HK-2 (cell line): ENCODE results near the gene GPRIN3.
A peak's percentile ranks its signal among the peaks of the same experiment; 100 is the strongest.

Source experiments
- DNase-seq: peaks from one replicate; pipeline ENCODE4 v3.0.0-alpha.2; 2018; ENCODE audit not compliant: unreplicated experiment

Gene GPRIN3

DNA sequence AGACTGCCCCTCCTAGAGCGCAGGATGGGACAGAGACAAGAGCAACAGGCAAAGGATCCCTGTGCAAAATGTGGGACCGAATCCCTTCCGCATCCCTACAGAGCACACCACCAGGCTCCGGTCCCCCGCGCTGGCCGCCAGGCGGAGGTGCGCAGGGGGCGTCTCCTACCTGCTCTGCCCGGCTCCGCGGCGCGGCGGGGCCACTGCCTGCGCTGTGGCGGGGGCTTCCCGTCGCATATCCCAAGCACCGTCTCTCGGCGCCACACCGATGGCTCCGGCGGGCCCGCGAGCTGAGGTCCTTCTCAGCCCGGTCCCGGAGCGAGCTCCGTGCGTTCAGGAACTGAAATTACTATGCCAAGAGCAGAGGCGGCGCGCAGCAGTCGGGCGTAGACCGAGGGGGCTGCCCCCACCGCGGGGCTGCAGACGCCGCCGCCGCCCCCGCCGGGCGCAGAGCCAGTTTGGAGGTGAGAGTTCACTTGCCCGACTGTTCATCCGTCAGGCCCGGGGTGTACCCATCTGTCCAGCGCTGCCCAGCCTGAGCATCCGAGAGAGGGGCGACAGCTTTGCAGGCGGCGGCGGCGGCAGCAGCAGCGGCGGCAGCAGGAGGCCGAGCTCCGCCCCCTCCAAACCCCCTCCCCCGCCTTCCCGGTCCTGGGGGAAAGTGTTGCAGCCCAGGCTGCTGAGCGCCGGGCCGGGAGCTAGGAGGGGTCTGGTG lies at the start of gene GPRIN3:
TSS of gene GPRIN3 (minus strand) at position 355 of the 715 bp plus-strand sequence. CDS start 57,690 bp downstream, outside the sequence.
- peak; percentile 14 for DNase-seq

DNA sequence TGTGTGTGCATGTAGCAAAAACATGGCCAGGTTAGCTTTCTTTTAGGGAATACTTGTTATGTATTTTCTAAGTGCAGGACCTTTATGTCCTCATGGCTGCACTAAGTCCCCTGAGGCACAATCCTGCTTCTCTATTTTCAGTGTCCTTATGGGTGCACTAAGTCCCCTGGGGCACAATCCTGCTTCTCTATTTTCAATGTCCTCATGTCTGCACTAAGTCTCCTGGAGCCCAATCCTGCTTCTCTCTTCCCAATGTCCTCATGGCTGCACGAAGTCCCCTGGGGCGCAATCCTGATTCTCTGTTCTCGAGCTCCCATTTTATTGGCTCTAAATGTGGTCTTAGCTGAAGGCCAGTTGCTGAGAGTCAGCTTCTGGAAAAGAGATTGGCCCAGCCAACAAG lies 49.7 kb upstream of the GPRIN3 start:
- no peak for DNase-seq

DNA sequence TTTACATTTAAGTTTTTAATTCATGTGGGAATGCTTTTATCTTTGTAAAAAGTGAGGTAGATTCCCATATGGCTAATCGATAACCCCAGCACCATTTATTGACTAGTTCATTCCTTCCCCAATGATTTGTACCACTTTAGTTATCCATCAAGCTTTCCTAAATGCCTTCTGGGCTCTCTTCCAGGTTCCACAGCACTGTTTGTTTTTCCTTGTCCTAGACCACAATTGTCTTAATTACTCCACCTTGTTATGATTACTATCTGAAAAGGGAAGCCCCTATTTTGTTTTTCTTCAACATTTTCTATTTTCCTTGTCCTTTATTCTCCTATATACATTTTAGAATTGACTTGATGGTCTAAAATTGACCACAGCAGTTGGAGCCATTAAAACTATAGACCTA lies 48.5 kb upstream of the GPRIN3 start:
- no peak for DNase-seq

DNA sequence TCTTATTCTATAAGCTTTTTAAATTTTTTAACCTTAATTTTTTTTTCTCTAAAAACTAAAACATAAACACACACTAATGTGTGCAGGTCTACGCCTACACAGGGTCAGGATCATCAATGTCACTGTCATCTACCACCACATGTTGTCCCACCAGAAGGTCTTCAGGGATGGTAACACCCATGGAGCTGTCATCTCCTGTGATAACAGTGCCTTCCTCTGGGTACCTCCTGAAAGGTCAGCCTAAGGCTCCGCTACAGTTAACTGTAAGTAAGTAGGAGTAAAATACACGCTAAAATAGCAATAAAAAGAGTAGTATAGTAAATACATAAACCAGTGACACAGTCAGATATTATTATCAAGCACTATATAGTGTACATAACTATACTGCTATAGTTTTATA lies 45.9 kb upstream of the GPRIN3 start:
- no peak for DNase-seq

DNA sequence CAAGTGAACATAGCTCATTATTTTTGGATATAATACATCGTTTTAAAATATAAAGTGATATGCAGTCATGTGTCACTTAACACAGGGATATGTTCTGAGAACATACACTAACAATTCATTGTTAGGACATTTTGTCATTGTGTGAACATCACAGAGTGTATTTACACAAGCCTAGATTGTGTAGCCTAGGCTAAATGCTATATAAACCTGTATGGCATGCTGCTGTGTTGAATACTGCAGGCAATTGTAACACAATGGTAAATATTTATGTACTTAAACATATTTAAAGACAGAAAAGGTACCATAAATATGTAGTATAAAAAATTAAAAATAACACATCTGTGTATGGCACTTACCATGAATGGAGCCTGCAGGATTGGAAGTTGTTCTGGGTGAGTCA lies 44.9 kb upstream of the GPRIN3 start:
- DNase-seq, result no peak

DNA sequence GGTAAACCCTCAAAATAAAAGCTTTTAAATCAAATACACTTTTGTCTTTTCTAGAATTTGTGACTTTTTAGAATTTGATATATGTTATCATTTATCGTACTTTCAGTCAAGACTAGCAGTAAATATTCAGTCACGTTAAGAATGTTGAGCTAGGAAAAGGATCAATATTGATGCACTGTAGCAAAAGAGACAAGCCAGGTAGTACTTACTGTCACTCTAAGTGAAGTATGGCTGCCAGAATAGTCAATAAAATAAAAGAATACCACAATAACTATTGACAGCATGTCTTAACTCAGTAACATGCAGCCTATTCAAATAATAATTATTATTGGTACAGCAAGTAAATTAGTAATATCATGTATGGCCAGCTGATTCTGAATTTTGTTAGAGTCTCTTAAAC lies 43.6 kb upstream of the GPRIN3 start:
- no peak for DNase-seq

DNA sequence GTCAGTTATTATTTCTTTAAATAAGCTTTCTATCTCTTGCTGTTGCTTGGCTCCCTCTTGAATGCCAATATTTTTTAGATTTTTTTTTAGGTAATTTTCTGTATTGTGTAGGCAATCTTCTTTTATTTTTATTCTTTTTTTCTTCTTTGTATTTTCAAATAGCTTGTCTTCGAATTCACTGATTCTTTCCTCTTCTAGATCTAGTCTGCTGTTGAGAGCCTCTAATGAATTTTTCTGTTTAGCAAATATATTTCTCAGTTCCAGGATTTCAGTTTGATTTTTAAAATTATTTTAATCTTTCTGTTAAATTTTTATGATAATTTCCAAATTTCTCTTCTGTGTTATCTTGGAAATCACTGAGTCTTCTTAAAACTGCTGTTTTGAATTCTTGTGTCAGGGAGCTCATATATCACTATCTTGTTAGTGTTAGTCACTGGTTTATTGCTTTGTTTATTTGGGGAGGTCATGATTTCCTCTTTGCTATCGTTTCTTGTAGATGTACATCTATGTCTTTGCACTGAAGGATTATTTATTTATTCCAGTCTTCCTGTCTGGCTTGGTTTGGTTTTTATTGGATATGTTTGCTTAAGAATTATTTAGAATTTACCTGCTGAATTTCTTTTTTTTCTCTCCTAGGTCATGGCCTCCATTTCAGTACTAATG lies 39.9 kb upstream of the GPRIN3 start:
- DNase-seq, result no peak

DNA sequence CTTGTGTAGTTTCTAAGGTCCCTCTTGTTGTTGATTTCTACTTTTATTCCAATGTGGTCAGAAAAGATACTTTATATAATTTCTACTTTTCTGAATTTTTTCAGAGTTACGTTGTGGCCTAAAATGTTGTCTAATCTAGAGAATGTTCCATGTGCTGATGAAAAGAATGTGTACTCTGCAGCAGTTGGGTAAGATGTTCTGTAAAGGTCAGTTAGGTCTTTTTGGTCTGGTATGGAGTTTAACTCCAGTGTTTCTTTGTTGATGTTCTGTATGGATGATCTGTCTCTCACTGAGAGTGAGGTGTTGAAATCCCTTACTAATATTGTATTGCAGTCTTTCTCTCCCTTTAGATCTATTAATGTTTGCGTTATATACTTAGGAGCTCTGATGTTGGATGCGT lies 37.0 kb upstream of the GPRIN3 start:
- no peak for DNase-seq

DNA sequence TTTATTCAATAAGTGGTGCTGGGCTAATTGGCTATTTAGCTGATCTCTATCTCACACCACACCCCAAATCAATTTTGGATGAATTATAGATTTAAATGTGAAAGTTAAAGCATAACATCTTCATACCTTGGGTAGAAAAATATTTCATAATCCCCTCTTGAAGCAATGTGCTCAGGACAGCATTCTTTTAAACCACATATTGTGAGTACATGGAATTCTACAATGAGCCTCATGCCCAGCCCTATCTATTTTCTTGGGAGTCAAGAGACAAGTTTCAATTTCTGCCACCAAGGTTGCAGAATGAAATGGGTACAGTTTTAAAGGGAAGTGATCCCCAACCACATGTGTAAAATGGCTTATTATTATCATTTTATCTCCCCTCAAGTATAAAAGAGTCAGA lies 30.6 kb upstream of the GPRIN3 start:
- DNase-seq, result no peak

DNA sequence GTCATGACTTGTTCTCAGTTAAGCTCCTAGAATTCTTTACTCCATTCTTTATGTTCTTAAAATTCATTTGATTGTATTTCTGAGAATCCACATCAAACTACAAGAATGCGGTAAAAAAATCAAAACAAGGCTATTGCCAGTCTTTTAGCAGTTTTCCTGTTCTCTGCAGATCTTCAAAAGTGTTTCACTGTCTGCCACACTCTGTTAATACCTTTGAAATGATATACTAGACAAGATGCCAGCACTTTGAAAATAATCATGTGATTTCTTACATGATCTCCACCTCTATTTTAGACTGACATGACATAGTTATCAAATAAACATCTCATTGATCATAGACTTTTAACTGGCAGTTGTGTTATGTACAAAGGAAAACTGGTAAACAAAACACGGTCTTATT lies 30.1 kb upstream of the GPRIN3 start:
- DNase-seq, result no peak

DNA sequence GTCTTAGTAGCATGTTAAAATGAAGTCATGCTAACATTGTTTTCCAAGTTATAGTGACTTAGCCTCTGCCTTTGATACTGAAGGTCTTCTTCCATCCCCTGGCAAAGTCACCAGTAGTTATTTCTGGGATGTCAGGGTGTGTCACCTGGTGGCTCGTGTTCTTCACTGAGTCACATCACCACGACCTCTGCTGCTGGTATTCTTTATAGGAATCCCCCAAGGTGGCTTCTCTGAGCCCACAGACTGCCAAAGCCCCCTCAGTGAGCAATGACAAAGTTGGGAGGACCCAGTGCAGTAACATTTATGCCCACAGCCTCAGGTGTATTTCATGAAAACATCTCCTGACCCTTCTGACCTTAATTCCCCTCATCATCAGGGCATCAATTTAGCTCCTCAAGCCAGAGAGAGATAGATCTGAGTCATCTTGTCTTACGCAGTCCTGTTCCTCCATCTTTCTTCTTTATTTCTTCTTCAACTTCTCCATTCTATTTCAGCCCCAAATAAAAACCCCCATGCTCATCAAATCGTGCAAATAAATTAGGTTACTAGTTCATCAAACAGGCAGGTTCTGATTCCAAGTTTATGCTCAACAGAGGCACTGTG lies 29.3 kb upstream of the GPRIN3 start:
- no peak for DNase-seq

DNA sequence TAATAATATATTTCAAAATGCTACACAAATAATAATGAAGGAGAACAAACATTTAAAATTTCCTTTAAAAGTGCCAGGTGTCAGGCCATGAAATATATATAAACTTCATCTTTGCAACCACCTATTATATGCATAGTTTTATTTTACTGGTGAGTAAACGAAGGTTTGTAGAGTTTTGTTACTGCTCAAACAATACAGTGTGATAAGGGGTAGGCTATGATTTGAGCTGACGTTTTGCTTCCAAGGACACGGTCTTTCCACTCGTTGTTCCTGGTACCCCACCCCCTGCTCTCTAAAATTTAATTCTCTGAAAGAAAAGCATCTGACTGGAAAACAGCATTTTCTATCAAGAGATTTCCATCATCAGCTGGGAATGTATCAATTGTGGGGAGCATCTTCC lies 27.2 kb upstream of the GPRIN3 start:
- no peak for DNase-seq

DNA sequence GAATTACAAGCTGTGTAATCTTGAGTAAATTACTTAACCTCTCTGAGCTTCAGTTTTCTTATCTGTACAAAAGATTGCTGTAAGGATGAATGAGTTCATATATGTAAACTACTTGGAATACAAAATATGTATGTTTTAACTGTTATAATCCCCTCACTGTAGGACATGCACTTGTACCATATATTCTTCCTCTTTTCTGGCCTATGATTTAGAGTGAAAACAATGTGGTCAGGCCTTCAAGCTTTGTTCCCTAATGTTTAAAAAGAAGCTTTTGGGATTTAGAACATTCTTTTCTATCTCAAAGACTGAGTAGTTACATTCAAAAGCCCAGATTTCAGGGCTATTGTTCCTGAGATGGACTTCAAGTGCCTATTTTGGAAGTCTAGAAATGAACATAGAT lies 26.7 kb upstream of the GPRIN3 start:
- no peak for DNase-seq

DNA sequence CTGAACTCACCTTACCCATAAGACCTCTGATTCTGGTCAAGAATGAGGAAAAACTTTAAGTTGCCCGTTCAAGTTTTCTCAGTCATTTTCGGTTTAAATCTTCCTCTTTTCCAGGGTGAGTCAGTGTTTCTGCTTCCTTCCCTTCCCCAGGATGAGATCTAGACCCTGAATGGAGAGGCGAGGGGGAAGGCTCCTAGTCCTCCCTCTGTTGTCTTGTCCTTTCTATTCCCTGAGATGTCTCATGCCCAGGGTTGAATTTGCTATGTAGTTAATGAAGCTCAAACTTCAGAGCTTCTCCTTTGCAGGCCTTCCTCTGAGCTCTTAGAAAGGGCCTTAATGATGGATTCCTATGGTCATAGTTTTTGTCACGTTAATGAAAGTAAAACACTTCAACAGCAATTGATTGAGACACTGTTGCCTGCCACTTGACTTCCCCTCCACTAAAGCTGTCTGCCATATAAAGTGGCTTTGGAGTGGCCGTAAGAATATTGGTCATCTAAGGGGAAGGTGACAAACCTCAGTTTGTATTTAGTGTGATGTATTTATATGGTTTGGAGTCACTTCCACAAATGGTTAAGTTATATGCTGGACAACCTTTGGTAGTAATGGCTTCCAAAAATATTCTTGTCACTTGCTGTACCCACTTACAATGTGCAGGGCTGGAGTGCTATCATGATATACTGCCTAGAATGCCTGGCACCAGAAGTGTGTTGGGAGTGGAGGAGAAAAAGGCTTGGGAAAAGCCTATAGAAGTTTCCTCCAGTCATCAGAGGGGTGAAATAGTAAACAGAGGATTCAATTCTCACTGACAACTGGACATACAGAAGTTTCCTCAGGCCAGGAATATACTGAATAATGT lies 24.3 kb upstream of the GPRIN3 start:
- no peak for DNase-seq

DNA sequence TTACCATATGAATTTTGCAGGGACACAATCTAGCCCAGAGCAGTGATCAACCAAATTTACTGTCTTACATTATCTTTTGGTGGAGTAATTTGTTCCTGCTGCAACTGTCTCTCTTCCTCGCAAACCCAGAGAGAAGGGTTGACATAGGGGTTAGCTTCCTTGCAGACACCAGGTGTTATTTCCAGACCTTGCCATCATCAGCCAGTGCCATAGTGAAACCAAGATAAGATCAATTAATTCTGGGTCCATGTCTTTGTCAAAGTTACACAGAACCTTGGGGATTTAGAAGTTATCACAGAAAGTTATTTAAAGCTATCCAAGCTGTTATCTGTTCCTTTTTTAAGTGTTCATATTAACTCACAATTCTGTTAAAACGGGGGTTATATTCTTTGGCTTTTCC lies 23.6 kb upstream of the GPRIN3 start:
- DNase-seq, result no peak

DNA sequence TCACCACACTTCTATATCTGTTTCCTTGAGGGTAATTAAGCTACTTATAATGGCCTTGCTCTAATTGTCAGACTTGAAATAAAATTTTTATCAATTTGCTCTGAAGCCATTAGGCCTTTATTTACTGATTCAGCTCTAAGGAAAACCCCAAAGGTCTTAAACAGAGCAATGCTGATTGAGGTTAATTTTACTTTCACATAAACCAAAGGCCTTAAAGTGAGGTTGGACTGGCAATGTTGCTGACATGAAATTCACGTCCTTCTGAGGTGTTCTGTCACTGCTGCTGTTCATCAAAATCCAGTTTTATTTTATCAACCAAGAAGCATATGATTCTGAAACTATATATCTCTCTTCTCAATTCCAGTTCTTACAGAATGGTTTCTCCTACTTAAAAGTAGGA lies 21.7 kb upstream of the GPRIN3 start:
- no peak for DNase-seq

DNA sequence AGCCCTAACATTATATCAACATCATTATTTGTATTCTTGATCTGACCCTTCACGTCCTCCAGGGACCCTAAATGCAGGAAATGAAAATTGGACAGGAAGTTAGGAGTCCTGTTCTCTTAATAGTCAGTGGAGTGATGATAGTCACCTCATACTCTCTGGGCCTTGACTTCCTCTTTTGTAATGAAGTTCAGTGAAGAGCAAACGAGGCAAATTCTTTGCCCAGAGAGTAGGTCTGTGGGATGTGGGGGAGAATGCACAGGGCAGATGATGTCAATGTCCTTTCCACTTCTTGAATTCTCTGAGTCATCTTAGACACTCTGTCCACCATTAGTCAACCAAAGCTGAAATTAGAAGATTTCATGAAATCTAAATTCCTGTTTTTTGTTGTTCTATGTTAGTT lies 17.1 kb upstream of the GPRIN3 start:
- DNase-seq, result peak; percentile 13

DNA sequence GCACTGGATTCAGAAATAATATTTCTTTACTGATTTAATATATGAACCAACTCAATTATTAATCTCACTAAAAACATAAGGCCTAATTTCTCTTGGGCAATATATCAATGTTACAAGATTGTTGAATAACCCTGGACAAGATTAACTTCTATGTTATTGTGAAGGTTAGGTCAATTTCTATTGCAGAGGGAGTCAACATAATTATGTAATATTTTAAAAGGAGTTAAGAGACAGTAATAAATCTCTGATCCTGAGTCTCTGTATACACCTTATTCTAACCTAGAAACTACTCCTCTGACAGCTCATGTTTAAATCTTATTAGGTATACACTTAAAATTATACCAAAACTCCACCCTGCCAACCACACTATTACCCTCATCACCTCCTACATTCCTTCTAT lies 15.1 kb upstream of the GPRIN3 start:
- no peak for DNase-seq

DNA sequence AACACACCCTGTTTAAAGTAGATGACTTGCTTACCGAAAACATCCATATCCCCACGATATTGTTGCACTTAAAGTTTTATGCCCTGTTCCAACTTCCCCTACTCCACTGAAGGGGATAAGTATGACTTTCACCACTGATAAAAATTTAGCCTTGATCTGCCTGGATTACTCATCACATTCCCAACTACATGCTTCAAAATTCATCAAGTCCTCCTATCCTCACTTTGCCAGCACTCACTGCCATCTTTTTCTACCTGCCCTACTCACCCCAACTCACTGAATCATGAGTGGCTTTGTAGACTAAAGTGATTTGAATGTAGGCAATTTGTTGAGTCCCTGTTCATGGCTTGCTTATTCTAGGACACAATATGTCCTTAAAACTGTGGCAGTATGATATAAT lies 12.2 kb upstream of the GPRIN3 start:
- no peak for DNase-seq

DNA sequence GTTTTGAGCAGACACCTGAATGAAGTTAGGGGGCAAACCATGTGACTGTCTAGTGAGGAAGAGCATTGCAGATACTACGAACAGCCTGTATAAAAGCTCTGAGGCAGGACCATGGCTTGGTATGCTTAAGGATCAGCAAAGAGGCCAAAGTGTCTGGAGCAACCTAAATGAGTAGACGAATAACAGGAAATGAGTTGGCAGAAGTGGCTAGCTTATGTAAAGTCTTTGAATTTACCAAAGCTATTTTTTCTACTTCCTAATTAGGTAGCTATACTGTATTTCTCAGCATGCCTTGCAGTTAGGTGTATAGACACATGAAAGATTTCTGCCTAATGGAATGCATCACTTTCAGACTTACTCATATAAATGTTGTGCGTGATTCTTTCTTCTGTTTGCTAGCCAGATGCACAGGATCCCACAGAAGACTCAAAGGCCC lies 9.3 kb upstream of the GPRIN3 start:
- no peak for DNase-seq

DNA sequence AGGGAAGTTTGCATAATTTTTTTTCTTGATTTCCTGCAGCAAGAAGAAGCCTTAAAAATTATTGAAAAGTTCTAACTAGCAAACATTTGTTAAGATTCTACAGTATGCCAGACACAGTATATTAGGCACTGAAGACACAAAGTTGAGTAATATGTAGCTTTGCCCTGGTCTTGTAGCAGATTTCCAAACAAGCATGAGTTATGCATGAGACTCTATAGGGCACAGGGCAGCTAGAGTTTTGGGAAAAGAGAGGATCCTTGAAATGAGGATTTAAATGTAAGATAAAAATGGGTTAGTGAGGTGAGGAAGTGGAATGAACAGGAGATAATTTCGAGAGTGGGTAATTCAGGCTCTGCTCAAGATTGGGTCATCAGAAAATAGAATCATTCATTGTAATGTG lies 8.6 kb upstream of the GPRIN3 start:
- no peak for DNase-seq

DNA sequence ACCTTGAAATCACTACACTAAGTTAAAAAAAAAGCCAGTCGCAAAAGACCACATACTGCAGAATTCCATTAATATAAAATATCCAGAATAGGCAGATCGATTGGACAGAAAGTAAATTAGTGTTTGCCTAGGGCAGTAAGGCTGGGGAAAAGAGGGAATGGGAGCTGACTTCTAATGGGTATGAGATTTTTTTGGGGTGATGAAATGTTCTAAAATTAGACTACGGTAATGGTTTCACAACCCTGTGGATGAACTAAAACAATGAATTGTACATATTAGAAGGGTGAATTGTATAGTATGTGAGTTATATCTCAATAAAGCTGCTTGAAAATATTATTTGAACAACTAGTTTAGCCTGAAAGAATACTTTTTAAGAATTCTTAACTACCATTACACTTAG lies 6.7 kb upstream of the GPRIN3 start:
- DNase-seq, result no peak
